ENCODE results near the gene DCDC1. TPM values are rescaled to one million over a fixed set of nuclear protein-coding genes. Genes with fewer than 3 reads are reported as not detected.

The DCDC1 gene
- total RNA-seq, 6 experiments from 2014 or later: not detected

DNA sequence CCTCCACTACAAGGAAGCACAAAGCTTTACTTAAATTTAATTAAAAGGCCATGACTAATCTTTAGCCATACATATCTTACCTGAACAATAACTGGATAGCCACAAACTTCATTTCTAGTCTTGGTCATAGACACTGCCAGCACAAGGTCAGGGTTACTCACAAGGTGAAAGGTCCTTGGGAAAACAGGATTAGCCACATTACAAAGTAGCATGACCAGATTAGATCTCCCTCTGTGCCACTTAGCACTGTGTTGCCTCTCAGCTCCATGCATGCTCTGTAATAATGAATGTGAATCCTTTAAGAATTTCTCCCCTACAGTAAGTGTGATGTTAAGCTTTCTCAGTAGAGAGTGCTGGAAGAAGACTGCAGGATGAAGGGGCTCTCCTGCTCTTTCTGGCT, 458.3 kb downstream of the DCDC1 start:
- TF ChIP-seq CTCF (IDR thresholded peaks at IDR 0.05): no peak
- no peaks in the 10 kb centered on the region; the same call in 1 of the 2 replicates for H3K27me3 Mint-ChIP-seq (ENCODE audit: insufficient read depth)
- no peak overlapping the region for H3K4me3 Mint-ChIP-seq
- DNase-seq: no peak
- H3K36me3 Mint-ChIP-seq (ENCODE audit: low read depth): no peaks in the 10 kb centered on the region
- H3K4me1 Mint-ChIP-seq (ENCODE audit: low read depth): no peaks in the 10 kb centered on the region
- no peak overlapping the region for H3K27ac Mint-ChIP-seq
- peaks cover 4% of the 10 kb centered on the region for H3K9me3 Mint-ChIP-seq

GRCh38 chr11:30908857-30909256, 460.7 kb downstream of the DCDC1 start:
- TF ChIP-seq CTCF (IDR thresholded peaks at IDR 0.05): no peak
- DNase-seq: no peak
- Mint-ChIP-seq H3K36me3 (ENCODE audit: low read depth) (no peaks in the 10 kb centered on the region), H3K4me1 (ENCODE audit: low read depth) (no peaks in the 10 kb centered on the region), H3K27me3 (ENCODE audit: insufficient read depth) (no peaks in the 10 kb centered on the region; the same call in 1 of the 2 replicates), H3K27ac (no peak overlapping the region), H3K4me3 (no peak overlapping the region), H3K9me3 (peaks cover 4% of the 10 kb centered on the region)

DNA sequence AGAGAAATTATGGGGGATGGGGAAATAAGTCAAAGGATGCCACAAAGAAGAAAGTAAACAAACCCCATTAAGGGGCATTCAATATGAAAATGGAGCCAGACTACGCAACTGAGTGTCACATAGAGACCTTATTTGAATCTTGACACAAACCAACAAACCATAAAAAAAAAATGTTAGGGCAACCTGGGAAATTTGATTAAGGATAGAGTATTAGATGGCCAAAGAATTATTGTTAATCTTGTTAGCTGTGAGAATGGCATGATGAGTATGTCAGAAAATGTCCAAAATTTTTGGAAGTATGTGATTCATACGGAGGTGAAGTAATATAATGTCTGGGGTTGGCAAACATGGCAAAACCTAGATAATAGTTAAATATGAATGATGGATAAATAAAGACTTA, 461.3 kb downstream of the DCDC1 start:
- Mint-ChIP-seq H3K27ac (no peak overlapping the region), H3K4me3 (no peak overlapping the region)

DNA sequence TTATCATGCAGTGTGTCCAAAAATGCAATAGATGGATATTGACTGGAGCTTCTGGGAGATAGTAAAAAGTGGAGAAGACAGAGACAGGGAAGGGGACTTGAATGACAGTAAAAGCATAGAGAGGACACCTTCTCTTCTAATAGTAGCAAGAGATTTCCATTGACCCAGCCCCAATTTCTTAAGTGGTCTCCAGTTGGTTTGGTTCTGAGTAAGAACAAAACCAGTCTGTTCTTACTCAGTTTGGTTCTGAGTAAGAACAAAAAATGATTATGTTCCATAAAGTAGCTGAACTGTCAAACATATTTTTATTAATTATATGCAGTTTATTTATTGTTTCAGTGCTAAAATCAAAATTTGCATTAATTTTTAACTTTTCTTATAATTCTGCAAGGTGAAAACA, 466.6 kb downstream of the DCDC1 start:
- Mint-ChIP-seq H3K4me3 (no peak overlapping the region), H3K36me3 (ENCODE audit: low read depth) (no peaks in the 10 kb centered on the region), H3K4me1 (ENCODE audit: low read depth) (no peaks in the 10 kb centered on the region), H3K27ac (no peak overlapping the region), H3K9me3 (peaks cover 6% of the 10 kb centered on the region), H3K27me3 (ENCODE audit: insufficient read depth) (no peaks in the 10 kb centered on the region; the same call in 1 of the 2 replicates)
- TF ChIP-seq CTCF (IDR thresholded peaks at IDR 0.05): no peak
- DNase-seq: no peak

More for the DNA sequence above, 461.3 kb downstream of the DCDC1 start:
- H3K9me3 Mint-ChIP-seq: peaks cover 4% of the 10 kb centered on the region
- no peaks in the 10 kb centered on the region for H3K36me3 Mint-ChIP-seq (ENCODE audit: low read depth)
- no peak for DNase-seq
- TF ChIP-seq CTCF (IDR thresholded peaks at IDR 0.05): no peak
- H3K4me1 Mint-ChIP-seq (ENCODE audit: low read depth): no peaks in the 10 kb centered on the region
- H3K27me3 Mint-ChIP-seq (ENCODE audit: insufficient read depth): no peaks in the 10 kb centered on the region; the same call in 1 of the 2 replicates

DNA sequence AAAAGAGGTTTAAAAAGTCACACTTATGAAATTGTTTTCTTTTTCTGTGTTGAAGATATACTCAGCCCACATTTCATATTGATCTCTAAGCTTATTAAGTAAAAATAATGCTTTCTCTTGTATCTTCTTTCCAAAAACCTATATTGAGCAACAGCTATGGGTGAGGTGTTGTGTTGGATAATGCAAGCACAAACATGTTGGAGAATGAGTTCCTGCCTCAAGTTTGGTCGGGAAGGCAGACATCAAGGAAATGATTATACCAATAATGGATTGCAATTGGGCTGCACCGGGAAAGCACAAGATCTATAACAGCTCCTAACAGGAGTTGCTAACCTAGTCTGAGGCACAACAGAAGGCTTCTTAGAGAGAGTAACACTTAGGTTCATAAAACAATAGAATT, 474.5 kb downstream of the DCDC1 start:
- no peaks in the 10 kb centered on the region for H3K36me3 Mint-ChIP-seq (ENCODE audit: low read depth)
- H3K4me3 Mint-ChIP-seq: no peak overlapping the region
- H3K27me3 Mint-ChIP-seq (ENCODE audit: insufficient read depth): no peaks in the 10 kb centered on the region
- peaks cover 20% of the 10 kb centered on the region for H3K9me3 Mint-ChIP-seq
- DNase-seq: no peak
- H3K4me1 Mint-ChIP-seq (ENCODE audit: low read depth): no peaks in the 10 kb centered on the region
- no peak for TF ChIP-seq CTCF (IDR thresholded peaks at IDR 0.05)
- no peak overlapping the region for H3K27ac Mint-ChIP-seq

- Mint-ChIP-seq H3K27me3 (ENCODE audit: insufficient read depth) (no peaks in the 10 kb centered on the region; the same call in 1 of the 2 replicates), H3K36me3 (ENCODE audit: low read depth) (no peaks in the 10 kb centered on the region), H3K9me3 (peaks cover 24% of the 10 kb centered on the region), H3K4me3 (no peak overlapping the region), H3K4me1 (ENCODE audit: low read depth) (no peaks in the 10 kb centered on the region), H3K27ac (no peak overlapping the region)
- no peak for DNase-seq
- no peak for TF ChIP-seq CTCF (IDR thresholded peaks at IDR 0.05)
Measured at GRCh38 chr11:30893318-30893717, 476.2 kb downstream of the DCDC1 start.
